ENCODE measurements around the gene ADAMTSL3.

DNA sequence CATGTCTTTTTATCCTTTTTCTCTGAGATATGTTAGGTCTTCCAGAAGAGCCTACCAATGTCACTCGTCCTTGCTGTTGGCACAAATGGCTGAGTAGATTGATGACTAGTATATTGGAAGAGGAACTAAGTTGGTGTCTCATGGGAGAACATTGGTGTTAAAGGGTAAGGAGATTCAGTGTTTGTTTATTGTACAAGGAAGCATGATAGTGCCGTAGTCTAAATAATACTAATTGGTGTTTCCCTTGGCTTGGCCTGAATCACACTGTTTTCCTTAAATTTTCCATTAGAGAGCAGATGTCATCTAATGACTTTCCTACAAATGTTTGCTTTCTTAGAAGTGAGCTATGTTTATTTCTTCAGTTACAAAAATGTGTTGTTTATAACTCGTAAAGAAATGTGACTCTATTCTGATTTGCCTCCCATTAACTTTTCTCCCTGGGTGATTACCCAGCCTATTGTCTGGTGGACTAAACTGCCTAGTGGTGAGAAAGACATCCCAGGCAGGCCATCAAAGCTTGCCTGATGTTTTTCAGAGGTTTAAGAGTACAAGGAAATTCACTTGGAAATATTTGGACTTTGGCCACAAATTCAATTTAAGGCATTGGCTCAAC is 28.7 kb downstream of the ADAMTSL3 start:
- TF ChIP-seq, protein P1, sequence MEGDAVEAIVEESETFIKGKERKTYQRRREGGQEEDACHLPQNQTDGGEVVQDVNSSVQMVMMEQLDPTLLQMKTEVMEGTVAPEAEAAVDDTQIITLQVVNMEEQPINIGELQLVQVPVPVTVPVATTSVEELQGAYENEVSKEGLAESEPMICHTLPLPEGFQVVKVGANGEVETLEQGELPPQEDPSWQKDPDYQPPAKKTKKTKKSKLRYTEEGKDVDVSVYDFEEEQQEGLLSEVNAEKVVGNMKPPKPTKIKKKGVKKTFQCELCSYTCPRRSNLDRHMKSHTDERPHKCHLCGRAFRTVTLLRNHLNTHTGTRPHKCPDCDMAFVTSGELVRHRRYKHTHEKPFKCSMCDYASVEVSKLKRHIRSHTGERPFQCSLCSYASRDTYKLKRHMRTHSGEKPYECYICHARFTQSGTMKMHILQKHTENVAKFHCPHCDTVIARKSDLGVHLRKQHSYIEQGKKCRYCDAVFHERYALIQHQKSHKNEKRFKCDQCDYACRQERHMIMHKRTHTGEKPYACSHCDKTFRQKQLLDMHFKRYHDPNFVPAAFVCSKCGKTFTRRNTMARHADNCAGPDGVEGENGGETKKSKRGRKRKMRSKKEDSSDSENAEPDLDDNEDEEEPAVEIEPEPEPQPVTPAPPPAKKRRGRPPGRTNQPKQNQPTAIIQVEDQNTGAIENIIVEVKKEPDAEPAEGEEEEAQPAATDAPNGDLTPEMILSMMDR (conservative IDR thresholded peaks at IDR 0.05; ENCODE audit: low read depth in 2 of 2) = no peak
- TF ChIP-seq EZH2 (IDR thresholded peaks at IDR 0.05; ENCODE audit: low read depth, unreplicated experiment) (no peak), ZNF114 (CRISPR knock-in tag; IDR thresholded peaks at IDR 0.05) (no peak), EZH2phosphoT487 (IDR thresholded peaks at IDR 0.05; ENCODE audit: unreplicated experiment) (no peak), NANOG (IDR thresholded peaks at IDR 0.05; ENCODE audit: borderline replicate concordance) (no peak), STAT1 (IDR thresholded peaks at IDR 0.05; ENCODE audit: unreplicated experiment) (no peak)
- TF ChIP-seq, protein P2, sequence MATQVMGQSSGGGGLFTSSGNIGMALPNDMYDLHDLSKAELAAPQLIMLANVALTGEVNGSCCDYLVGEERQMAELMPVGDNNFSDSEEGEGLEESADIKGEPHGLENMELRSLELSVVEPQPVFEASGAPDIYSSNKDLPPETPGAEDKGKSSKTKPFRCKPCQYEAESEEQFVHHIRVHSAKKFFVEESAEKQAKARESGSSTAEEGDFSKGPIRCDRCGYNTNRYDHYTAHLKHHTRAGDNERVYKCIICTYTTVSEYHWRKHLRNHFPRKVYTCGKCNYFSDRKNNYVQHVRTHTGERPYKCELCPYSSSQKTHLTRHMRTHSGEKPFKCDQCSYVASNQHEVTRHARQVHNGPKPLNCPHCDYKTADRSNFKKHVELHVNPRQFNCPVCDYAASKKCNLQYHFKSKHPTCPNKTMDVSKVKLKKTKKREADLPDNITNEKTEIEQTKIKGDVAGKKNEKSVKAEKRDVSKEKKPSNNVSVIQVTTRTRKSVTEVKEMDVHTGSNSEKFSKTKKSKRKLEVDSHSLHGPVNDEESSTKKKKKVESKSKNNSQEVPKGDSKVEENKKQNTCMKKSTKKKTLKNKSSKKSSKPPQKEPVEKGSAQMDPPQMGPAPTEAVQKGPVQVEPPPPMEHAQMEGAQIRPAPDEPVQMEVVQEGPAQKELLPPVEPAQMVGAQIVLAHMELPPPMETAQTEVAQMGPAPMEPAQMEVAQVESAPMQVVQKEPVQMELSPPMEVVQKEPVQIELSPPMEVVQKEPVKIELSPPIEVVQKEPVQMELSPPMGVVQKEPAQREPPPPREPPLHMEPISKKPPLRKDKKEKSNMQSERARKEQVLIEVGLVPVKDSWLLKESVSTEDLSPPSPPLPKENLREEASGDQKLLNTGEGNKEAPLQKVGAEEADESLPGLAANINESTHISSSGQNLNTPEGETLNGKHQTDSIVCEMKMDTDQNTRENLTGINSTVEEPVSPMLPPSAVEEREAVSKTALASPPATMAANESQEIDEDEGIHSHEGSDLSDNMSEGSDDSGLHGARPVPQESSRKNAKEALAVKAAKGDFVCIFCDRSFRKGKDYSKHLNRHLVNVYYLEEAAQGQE (IDR thresholded peaks at IDR 0.05; ENCODE audit: unreplicated experiment) = no peak
- TF ChIP-seq, protein P3, sequence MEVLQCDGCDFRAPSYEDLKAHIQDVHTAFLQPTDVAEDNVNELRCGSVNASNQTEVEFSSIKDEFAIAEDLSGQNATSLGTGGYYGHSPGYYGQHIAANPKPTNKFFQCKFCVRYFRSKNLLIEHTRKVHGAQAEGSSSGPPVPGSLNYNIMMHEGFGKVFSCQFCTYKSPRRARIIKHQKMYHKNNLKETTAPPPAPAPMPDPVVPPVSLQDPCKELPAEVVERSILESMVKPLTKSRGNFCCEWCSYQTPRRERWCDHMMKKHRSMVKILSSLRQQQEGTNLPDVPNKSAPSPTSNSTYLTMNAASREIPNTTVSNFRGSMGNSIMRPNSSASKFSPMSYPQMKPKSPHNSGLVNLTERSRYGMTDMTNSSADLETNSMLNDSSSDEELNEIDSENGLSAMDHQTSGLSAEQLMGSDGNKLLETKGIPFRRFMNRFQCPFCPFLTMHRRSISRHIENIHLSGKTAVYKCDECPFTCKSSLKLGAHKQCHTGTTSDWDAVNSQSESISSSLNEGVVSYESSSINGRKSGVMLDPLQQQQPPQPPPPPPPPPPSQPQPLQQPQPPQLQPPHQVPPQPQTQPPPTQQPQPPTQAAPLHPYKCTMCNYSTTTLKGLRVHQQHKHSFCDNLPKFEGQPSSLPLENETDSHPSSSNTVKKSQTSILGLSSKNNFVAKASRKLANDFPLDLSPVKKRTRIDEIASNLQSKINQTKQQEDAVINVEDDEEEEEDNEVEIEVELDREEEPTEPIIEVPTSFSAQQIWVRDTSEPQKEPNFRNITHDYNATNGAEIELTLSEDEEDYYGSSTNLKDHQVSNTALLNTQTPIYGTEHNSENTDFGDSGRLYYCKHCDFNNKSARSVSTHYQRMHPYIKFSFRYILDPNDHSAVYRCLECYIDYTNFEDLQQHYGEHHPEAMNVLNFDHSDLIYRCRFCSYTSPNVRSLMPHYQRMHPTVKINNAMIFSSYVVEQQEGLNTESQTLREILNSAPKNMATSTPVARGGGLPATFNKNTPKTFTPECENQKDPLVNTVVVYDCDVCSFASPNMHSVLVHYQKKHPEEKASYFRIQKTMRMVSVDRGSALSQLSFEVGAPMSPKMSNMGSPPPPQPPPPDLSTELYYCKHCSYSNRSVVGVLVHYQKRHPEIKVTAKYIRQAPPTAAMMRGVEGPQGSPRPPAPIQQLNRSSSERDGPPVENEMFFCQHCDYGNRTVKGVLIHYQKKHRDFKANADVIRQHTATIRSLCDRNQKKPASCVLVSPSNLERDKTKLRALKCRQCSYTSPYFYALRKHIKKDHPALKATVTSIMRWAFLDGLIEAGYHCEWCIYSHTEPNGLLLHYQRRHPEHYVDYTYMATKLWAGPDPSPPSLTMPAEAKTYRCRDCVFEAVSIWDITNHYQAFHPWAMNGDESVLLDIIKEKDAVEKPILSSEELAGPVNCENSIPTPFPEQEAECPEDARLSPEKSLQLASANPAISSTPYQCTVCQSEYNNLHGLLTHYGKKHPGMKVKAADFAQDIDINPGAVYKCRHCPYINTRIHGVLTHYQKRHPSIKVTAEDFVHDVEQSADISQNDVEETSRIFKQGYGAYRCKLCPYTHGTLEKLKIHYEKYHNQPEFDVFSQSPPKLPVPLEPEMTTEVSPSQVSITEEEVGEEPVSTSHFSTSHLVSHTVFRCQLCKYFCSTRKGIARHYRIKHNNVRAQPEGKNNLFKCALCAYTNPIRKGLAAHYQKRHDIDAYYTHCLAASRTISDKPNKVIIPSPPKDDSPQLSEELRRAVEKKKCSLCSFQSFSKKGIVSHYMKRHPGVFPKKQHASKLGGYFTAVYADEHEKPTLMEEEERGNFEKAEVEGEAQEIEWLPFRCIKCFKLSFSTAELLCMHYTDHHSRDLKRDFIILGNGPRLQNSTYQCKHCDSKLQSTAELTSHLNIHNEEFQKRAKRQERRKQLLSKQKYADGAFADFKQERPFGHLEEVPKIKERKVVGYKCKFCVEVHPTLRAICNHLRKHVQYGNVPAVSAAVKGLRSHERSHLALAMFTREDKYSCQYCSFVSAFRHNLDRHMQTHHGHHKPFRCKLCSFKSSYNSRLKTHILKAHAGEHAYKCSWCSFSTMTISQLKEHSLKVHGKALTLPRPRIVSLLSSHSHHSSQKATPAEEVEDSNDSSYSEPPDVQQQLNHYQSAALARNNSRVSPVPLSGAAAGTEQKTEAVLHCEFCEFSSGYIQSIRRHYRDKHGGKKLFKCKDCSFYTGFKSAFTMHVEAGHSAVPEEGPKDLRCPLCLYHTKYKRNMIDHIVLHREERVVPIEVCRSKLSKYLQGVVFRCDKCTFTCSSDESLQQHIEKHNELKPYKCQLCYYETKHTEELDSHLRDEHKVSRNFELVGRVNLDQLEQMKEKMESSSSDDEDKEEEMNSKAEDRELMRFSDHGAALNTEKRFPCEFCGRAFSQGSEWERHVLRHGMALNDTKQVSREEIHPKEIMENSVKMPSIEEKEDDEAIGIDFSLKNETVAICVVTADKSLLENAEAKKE (CRISPR knock-in tag; IDR thresholded peaks at IDR 0.05) = no peak
